GM23248 (cell line): ENCODE measurements around the gene RPRD1B.

ENCODE experiments used
- EZH2 ChIP-seq: fragments of 200-600 bp; sonication (generic); IDR thresholded peaks from 2 replicates; pipeline ENCODE4 v1.6.1; 2018; ENCODE audit warnings: antibody characterized with exemption, mild to moderate bottlenecking; ENCODE audit not compliant: insufficient read depth, poor library complexity, severe bottlenecking
- EZH2phosphoT487 ChIP-seq: fragments of 200-600 bp; sonication (generic); IDR thresholded peaks from 2 replicates; pipeline ENCODE4 v1.6.1; 2018; ENCODE audit warnings: antibody characterized with exemption, moderate library complexity, mild to moderate bottlenecking, low read depth; ENCODE audit not compliant: insufficient read depth

GRCh38 chr20:38012332-38012731 is 21.2 kb upstream of the RPRD1B start:
- TF ChIP-seq EZH2 (no peak), EZH2phosphoT487 (no peak)
